Activated CD4-positive, alpha-beta T cell treated with anti-CD3 and anti-CD28 coated beads, Interleukin-10, Interleukin-2, amounts not matched to agents 100 ng/mL and 50 ng/mL, durations not matched to agents 16 hours and 8 hours (primary cell): ENCODE data around the gene RAD23B.
A peak's percentile ranks its signal among the peaks of the same experiment; 100 is the strongest.
"Not testable (repeated sequence)": the region's sequence is repeated elsewhere in the genome, so short reads cannot be mapped to it uniquely, and the experiment has no call there.

Source experiments
- DNase-seq: peaks from one replicate; pipeline ENCODE4 v3.0.0-alpha.2; 2020

The RAD23B gene

DNA sequence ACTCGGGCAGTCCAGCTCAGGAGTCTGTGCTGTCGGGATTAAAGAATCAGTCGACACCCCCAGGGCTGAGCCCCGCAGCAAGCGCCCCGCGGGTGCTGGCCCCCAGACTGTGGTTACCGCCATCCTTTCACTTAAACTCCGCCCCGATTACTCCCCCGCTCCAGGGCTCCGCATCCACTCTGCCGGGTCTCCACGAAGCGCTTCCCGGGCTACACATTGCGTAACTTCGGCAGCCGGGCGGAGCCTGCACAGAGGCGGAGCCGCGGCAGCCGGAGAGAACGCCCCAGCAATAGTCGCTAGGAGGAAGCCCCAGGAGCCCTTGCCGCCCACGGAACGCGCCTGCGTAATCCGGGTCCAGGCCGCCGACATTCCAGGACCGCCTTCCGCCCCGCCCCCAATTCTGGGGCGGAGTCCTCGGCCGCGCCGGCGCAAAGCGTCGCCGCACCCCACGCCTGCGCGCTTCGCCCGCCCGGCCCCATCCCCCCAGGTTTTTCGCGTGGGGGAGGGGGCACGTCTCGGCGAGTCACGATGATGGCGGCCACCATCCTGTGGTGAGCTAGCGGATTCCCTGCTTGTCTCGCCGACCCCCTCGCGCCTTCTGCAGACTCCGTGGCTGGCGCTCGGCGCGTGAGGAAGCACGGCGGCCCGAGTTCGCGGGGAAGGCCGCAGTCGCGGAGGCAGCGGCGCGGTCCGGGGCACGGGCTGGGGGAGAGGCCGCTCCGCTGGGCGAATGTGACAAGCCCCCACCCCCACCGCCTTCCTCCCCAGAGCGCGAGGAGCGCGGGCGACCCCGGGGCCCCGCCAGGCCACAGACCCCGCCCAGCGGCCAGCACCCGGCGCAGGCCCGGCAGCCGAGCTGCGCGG lies at the start of gene RAD23B:
RAD23B (plus strand) TSS at position 521 of the 864 bp plus-strand sequence. CDS start 351 bp downstream, outside the sequence.
- peak; percentile 99 for DNase-seq

DNA sequence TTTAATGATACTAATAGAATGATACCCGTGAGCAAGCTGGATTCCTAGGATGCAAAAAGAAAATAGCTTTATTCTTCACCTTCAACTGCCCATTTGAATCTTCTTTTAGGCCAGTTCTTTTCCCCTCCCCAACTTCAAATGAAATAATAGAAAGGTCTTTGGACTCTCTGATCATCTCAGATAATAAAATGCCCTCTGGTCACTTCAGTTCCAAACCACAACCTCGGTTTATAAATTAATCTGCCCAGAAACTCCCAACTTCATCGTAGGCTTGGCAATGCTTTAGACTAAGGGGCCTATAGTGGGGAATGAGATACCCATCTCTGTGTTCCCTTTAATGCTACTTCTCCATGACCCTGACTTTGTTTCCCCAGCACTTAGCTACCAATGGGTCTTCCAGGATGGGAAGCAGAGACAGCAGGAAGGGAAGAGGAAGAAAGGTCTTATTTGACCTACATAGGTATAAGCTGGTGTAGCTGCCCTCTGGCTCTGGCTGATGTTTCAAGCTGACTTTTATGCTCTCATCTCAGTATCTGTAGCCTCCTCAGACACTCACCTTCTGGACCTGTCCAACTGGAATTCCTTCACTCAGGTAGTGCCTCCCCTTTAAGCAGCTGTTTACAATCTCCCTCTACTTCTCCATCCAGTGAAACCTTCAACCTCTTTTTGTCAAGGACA lies 47.2 kb upstream of the RAD23B start:
- no peak for DNase-seq

DNA sequence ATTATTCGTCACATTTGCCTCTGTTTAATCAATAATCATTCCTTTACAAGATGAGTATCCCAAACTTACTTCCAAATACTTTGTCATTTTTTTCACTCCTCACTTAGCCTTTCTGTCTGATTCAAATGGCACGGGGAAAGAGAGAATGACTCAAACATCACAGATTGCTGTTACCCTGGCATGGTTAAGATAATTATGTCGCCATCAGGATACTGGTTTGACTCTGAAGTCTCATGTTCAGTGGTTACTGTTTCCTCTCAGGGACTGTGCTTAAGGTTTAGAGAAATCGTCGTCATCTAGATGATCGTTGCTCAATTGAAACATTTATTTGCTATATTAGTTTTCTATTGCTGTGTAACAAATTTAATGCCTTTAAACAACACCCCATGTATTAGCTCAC lies 45.2 kb upstream of the RAD23B start:
- DNase-seq, result peak; percentile 57

DNA sequence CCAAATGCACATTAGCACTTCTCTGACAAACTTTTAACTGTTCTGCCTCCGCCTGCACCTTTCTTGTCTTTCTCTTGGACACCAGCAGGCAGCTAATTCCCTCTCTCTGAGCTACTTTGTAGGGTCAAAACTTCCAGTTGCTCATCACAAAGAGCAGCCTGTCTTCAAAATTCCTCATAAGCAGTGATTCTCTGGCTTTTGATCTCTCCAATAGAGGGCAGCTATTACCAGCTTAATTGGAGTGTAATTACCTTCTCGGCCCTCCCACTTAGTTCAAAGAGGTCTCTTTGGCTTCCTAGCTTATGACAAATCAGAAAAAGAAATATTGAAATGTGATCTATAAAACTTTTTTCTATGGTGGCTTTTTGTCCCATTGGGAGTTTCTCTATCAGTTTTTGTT lies 43.6 kb upstream of the RAD23B start:
- DNase-seq, result no peak

DNA sequence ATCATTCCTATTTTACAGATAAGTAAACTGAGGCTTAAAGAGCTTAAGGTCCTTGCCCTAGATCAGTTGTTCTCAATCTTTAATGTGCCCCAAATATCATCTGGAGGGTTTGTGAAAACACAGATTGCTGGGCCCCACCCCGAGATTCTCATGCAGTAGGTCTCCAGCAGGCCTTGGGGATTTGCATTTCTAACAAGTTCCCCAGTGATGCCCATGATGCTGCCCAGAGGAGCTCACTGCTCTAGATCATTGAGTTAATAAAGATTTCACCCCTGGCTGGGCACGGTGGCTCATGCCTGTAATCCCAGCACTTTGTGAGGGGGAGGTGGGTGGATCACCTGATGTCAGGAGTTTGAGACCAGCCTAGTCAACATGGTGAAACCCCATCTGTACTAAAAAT lies 42.8 kb upstream of the RAD23B start:
- DNase-seq, result no peak

DNA sequence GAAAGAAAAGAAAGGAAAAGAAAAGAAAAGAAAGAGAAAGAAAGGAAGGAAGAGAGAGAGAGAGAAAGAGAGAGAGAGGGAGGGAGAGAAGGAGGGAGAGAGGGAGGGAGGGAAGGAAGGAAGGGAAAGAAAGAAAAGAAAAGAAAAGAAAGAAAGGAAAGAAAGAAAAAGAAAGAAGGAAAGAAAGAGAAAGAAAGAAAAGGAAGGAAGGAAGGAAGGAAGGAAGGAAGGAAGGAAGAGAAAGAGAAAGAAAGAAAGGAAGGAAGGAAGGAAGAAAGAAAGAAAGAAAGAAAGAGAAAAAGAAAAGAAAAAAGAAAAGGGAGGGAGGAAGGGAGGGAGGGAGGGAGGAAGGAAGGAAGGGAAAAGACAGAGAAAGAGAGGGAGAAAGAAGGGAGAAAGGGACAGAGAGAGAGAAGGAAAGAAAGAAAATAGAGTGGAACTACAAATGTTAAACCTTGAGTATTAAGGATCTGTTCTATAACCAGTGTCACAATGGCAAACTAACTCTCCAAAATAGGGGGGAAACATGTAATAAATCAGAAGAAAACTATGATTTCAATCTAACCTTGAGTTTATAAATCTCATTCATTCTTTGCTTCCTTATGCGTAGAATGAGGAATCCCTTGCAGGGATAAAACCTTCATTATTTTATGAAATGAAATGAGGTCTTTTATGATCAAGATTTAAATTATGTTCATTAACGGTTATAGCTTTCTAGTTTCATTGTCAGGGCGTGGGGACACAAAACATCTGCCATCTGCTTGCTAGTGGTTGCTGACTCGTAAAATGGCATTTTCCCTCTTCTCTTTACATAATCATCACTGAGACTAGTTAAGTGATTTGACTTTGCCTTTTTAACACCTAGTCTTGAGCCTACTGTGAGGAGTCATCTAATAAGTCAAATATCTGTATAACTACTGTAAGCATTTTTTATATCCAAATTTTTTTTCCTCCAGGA lies 40.7 kb upstream of the RAD23B start:
- DNase-seq, result peak; percentile 26

DNA sequence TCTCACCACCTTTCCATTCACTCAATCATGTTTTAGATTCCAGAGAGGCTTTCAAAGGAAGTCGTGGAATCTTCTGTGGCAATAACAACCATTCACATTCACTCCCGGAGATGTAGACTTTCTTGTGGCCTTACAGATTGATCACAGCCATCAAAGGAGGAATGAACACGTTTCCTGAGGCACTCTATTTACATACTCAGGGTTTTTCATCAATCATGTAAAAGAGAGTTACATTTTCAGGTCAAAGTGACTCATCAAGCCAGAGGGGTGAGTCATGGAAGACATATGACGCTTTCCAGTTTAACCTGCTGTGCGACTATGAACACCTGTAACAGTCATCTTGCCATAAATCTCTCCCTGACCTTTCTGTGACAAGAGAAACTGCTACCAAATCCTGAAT lies 39.3 kb upstream of the RAD23B start:
- peak; percentile 74 for DNase-seq

DNA sequence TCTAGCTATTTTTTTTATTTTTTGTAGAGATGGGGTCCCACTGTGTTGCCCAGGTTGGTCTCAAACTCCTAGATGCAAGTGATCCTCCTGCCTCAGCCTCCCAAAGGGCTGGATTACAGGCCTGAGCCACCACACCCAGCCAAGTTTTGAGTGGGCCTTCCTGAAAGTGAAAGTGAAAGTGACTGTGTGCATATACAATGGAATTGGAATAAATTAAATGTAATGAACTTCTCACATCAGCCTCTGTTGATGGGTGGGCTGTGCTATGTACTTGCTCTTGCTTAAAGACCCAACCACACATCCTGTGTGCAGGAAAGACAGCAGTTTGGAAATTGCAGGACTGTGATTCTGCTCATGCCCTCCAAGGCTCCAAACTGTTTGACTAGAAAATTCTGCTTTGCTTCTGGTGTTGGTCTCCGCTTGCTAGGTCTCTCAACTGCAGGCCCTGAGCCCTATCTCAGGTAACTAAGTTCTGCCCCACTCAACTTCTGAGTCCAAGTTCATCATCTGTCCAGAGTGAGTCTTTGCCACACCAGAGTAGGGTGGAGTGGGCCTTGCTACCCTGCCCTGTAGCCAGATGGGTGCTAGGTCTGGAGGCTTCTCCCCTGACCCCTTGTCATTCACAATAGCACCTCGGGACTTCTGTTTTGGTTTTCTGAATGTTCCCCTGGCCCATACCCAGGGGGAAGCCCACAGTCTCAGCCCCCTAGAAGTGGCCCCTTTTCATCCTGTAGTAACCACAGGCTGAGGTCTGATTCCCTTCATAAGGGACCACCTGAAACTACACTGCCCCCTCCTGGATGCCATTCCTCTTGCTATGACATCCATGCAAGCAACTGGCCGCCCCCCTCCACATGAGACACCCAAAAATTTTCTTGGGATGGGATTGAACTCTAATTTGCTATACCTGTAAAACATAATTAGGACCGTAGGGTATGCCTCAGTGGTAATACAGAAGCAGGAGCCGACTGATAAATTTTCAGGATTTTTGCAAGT lies 36.5 kb upstream of the RAD23B start:
- peak; percentile 11 for DNase-seq

DNA sequence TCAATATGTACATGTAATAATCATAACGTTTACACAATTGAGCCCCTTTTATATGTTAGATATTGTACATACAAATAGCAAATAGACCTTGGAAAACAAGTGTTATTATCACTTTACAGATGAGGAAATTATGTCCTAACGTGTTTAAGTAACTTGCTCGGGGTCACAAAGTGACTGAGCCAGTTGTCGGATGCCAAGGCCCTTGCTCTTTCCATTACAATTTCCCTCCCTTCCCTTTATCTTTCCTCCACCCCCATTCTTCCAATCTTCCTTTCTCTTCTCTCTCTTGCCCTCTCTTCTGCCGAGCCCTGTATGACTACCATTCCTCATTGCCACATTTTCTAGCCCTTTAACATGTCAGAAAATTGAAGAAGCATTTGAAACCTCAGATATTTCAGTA lies 34.4 kb upstream of the RAD23B start:
- no peak for DNase-seq

DNA sequence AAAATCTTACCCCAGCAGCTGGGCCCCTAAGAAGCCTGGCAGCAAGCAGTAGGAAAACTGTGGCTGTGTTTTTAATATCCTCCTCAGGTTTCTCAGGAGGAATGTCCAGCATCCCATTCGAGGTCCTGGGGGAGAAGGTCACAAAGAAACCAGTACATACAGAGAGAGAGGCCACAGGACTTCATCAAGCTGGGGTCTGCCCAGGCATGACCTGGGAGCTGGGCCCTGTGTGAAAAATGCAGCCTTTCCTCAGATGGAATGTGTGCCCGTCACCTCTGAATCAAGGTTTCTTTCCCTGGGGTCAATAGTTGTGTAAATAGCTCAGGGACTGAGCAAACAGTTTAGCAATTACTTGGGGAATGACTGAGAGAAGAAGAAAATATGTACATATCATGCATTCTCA lies 33.9 kb upstream of the RAD23B start:
- DNase-seq, result no peak

DNA sequence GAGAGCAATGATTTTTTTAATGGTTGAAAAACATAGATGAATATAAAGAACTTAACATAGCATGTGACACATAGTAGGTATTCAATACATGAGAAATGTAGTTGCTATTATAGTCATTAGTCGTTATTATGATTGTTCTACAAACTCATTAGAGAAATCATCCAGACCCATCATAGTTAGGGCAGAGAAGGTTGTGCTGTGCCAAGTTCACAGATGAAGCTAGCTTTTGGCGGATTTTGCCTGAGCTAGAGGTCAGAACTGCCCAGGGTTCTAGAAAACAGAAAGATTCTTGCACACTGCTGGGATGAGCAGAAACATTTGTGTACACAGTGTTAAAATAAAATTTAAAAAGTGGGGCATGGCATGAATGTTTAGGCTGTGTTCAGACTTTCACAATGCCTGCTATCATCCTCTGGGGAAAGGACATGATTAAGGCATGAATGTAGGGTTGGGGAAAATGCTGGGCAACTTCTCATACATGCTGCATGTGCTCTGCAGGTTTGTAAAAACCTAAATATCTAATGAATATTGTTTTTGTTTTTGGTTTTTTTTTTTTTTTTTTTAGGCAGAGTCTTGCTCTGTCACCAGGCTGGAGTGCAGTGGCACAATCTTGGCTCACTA lies 33.3 kb upstream of the RAD23B start:
- DNase-seq, result no peak

DNA sequence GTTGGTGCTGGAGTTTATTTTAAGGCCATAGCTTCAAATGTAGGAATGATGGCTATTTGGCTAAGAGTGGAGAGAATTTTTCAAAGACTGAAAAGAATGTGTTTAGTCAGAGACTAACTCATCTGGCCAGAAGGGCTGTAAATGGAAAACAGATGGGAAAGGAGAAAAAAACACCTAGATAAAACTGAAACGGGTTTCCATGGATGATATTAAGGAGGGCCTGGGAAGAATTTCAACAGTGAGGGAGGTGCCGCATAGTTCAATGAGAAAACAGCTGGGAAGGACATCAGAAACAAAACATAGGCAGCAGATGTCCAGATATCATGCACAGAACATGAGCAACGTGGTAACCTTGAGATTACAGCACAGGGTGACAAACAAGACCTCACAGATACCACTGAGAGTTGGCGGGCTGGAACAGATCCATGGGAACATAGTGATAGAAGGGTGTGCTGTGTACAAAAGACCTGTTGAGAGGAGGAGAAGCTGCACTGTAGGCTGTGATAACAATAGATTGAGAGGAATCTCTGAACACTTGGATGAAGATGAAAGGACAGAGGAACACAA lies 31.2 kb upstream of the RAD23B start:
- no peak for DNase-seq

DNA sequence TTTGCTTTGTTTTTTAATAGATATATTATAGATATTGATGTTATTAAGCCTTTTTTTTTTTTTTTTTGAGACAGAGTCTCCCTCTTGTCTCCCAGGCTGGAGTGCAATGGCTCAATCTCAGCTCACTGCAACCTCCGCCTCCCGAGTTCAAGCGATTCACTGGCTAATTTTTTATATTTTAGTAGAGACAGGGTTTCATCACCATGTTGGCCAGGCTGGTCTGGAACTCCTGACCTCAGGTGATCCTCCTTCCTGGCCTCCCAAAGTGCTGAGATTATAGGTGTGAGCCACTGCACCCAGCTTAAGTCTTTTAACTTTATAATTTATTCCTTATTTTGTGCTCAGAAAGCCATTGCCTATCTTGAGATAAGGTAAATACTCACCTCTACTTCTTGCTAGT lies 24.2 kb upstream of the RAD23B start:
- no peak for DNase-seq

DNA sequence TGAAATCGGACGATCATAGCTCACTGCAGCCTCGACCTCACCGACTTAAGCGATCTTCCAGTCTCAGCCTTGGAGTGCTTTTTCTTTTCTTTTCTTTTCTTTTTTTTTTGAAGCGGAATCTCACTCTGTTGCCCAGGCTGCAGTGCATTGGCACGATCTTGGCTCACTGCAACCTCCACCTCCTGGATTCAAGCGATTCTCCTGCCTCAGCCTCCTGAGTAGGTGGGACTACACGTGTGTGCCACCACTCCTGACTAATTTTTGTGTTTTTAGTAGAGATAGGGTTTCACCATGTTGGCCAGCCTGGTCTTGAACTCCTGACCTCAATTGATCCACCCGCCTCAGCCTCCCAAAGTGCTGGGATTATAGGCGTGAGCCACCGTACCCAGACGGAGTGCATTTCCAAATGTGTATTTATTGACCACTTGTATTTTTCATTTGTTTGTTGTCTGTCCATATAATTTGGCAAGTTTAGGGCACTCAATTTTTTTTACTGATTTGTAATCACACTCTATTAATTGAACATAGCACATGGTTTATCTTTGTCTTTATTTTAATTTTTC lies 23.2 kb upstream of the RAD23B start:
- not testable (repeated sequence) for DNase-seq

DNA sequence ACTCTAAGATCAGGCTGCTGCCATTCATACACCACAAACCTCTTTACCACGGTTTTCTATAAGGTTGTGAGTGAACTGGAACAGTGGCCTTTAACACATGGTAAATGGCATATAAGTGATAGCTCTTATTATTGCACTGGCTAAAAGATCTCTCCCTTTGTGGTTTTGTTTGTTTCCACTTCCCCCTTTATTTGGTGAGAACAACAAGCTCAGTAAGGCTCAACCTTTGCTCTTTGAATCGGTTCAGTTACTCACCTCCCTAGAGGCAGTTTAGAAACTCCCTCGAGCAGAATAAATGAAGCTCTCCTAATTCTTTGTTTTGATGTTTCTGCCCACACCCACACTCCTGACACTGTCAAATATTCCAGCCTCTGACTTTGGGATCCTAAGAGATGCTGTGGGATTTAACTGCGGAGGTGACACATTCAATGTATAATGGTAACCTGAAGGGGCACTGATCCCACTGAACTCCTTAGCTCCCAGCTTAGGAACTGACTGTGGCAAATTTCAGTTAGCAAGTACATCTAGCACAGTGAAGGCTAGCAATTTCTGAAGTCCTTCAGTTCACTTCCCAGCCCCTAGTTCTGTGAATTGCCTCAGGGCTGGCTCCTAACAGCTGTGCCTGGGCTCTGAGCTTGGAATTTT lies 22.5 kb upstream of the RAD23B start:
- no peak for DNase-seq

DNA sequence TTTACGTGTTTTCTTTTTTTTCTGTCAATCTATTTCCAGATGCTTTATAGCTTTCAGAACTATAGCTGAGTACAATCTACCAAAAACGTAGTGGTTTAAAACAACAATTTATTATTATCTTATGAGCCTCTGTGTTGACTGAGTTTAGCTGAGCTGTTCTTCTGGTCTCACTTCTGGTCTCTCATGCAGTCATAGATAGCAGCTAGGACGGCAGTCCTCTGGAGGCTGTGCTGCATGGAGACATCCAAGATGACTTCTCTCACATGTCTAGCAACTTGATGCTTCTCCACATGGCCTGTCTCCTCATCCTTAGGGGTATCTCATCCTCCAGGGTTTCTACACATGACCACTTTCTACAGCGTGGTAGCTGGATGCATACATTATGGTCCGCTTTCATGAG lies 22.0 kb upstream of the RAD23B start:
- no peak for DNase-seq

DNA sequence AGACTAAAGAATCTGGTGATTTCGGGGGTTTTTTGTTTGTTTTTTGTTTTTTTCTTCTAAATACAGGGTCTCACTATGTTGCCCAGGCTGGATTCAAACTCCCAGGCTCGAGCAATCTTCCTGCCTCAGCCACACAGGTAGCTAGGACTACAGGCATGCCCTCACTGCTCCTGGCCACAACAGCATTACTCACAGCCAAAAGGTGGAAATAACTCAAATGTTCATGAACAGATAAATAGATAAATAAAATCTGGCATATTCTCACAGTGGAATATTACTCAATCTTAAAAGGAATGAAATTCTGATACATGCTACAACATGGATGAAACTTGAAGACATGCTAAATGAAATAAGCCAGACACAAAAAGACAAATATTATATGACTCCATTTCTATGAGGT lies 19.8 kb upstream of the RAD23B start:
- DNase-seq, result no peak

DNA sequence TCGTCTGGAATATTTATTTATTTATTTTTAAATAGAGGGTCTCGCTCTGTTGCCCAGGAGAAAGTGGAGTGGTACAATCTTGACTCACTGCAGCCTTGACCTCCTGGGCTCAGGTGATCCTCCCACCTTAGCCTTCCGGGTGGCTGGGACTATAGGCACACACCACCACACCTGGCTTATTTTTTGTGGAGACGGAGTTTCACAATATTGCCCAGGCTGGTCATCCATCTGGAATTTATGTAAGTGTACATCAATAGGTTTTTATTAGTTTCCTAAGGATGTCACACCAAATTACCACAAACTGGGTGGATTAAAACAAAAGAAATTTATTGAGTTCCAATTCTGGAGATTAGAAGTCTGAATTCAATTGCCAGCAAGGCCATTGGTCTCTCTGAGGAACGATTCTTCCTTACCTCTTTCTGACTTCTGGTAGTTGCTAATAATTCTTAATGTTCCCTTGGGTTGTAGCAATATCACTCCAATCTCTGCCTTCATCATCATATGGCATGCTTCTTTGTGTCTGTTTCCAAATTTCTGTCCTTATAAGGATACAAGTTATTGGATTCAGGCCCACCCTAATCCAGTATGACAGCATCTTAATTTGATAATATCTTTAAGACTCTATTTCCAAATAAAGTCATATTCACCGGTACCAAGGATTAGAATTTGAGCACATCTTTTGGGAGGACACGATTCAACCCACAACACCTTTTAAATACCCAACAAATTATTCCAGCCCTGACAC lies 16.3 kb upstream of the RAD23B start:
- DNase-seq, result no peak

DNA sequence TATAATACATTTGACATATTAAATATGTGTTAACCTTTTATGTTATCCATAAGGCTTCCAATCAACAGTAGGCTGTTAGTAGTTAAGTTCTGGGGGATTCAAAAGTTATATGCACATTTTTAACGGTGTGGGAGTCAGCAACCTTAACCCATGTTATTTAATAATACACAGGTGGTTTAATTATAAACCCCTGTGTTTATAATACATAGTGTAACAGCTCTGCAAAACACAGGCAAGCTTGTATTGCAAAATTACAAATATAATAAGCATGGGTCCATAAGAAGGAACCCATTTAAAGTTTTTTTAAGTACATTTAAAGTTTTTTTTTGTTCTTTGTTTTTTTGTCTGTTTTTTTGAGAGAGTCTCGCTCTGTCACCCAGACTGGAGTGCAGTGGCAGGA lies 14.5 kb upstream of the RAD23B start:
- DNase-seq, result no peak
